ENCODE data around the gene NAXD.
"Not testable (repeated sequence)": the region's sequence is repeated elsewhere in the genome, so short reads cannot be mapped to it uniquely, and the experiment has no call there.

Gene NAXD

DNA sequence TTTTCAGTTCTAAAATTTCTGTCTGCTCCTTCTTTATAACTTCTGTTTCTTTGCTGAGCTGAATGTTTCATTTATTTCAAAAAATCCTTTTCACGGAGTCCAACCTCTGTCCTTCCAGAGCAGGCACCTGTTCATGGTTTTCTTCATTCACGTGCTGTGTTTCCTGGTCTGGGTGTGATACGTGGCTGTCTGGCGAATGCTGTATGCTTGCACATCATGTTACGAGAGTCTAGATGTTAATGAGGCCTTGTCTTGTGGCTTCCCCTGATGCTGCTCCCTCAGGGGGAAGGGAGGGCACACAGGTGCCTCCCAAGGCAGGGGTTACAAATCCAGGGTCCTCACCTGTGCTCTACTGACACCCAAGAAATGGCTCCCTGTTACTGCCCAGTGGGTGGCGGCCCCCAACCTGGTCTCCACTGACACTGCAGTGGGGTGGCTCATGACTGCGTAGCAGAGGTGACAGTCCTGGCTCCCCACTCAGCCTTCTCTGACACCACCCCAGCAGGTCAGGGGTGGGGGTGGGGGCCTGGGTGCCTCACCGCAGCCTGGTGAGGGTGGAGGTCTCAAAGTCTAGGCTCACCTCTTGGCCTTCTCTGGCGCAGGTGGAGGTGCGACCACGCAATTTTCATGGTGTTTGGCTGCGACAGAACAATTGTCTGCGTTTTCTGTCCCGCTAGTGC, 33.7 kb upstream of the NAXD start:
- Mint-ChIP-seq H3K27ac (no peak overlapping the region), H3K4me3 (no peak overlapping the region), H3K27me3 (peaks cover 2% of the 10 kb centered on the region), H3K9me3 (no peaks in the 10 kb centered on the region), H3K4me1 (no peaks in the 10 kb centered on the region), H3K36me3 (no peaks in the 10 kb centered on the region)
- DNase-seq (ENCODE audit: low spot score in 2 of 2) (no peak), ATAC-seq (ENCODE audit: low read depth) (no peak)

DNA sequence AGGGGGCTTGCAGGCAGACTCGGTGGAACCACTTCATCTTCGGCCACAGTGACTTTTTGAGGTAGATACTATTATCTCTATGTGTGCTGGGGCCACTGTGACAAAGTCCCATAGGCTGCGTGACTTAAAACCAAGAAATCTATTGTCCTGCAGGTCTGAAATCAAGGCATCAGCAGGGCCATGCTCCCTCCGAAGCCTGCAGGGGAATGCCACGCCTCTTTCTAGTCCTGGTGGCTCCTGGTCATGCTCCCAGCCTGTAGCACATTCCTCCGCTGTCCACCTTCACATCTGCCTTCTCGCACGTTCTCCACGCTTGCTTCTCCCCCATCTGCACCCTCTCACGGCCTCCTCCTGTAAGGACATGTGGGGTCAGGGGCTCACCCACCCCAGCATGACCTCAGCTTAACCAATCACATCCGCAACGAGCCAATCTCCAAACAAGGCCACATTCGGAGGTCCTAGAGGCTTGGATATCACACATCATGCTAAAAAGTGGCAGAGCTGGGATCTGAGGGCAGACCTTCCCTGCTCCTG, 32.9 kb upstream of the NAXD start:
- ATAC-seq (ENCODE audit: low read depth): no peak

DNA sequence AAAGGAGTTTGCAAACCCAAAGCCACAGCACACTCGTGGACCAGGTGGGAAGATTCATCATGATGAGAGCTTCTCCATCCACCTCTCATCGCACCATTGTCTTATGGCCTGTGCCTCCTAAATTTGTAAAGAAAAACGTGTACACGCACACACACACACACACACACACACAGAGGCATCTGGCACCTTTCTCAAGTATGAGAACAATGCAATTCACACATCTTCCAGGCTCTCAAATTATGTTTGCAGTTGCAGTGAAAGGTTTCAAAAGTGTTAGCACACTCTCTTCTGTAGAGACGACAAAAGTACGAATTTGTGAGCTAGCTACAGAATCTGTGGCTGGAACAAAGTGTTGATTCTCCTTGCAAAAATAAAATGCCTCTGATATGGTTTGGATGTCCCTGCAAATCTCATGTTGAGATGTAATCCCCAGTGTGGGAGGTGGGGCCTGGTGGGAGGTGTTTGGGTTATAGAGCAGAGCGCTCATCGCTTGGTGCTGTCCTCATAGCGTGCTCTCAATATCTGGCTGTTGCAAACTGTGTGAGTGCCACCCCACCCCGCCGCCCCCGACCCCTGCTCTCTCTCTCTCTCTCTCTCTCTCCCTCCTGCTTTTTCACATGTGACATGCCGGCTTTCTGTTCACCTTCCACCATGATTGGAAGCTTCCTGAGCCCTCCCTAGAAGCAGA, 32.0 kb upstream of the NAXD start:
- Mint-ChIP-seq H3K27ac (no peak overlapping the region), H3K4me1 (no peaks in the 10 kb centered on the region), H3K4me3 (no peak overlapping the region), H3K9me3 (no peaks in the 10 kb centered on the region), H3K36me3 (no peaks in the 10 kb centered on the region), H3K27me3 (peaks cover 2% of the 10 kb centered on the region)
- ATAC-seq (ENCODE audit: low read depth) (no peak), DNase-seq (ENCODE audit: low spot score in 2 of 2) (no peak)

More for the DNA sequence above, 32.9 kb upstream of the NAXD start:
- no peaks in the 10 kb centered on the region for H3K4me1 Mint-ChIP-seq
- no peaks in the 10 kb centered on the region for H3K36me3 Mint-ChIP-seq
- no peak overlapping the region for H3K27ac Mint-ChIP-seq
- DNase-seq (ENCODE audit: low spot score in 2 of 2): no peak
- no peaks in the 10 kb centered on the region for H3K9me3 Mint-ChIP-seq
- H3K27me3 Mint-ChIP-seq: peaks cover 2% of the 10 kb centered on the region
- no peak overlapping the region for H3K4me3 Mint-ChIP-seq

DNA sequence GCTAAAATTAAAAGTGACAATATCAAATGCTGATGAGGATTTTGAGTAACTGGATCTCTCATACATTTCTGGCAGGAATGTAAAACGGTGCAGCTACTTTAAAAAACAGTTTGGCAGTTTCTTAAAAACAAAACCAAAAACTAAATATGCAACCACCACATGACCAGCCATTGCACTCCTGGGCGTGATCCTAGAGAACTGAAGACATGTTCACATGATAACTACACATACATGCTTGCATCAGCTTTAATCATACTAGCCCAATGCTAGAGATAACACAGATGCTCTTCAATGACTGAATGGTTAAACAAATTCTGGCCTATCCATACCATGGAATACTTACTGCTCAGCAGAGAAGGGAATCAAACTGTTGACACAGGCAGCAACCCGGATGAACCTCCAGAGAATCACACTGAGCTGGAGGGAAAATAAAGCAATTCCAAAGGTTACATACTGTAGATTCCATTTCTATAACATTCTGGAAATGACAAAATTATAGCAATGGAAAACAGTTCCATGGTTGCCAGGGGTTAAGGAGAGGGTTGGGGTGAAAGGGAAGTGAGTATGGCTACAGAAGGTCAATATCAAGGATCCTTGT, 25.5 kb upstream of the NAXD start:
- Mint-ChIP-seq H3K4me1 (peaks cover 3% of the 10 kb centered on the region), H3K9me3 (no peaks in the 10 kb centered on the region), H3K27ac (no peak overlapping the region), H3K36me3 (no peaks in the 10 kb centered on the region), H3K4me3 (no peak overlapping the region), H3K27me3 (no peaks in the 10 kb centered on the region)
- ATAC-seq (ENCODE audit: low read depth) (no peak), DNase-seq (ENCODE audit: low spot score in 2 of 2) (no peak)

DNA sequence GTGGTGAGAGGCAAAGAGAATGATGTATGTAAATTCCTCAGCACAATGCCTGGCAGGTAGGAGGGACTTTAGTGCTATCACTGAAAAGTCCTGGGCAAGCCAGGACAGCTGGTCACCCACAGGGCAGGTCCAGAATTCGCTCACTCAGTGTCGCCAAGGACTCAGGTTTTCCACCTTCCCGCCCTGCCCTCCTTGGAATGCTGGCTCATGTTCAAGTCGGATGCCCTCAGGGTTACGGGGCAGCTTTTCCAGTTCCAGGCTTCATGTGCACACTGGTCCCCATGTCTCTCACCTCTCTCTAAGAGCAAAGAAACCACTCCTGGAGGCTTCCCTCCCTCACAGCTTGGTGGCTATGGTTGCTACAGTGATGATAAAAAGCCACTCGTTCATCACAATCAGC, 24.8 kb upstream of the NAXD start:
- no peak overlapping the region for H3K27ac Mint-ChIP-seq
- no peak for ATAC-seq (ENCODE audit: low read depth)
- DNase-seq (ENCODE audit: low spot score in 2 of 2): no peak
- H3K4me1 Mint-ChIP-seq: peaks cover 3% of the 10 kb centered on the region
- H3K36me3 Mint-ChIP-seq: no peaks in the 10 kb centered on the region
- no peaks in the 10 kb centered on the region for H3K27me3 Mint-ChIP-seq
- no peak overlapping the region for H3K4me3 Mint-ChIP-seq
- H3K9me3 Mint-ChIP-seq: no peaks in the 10 kb centered on the region

DNA sequence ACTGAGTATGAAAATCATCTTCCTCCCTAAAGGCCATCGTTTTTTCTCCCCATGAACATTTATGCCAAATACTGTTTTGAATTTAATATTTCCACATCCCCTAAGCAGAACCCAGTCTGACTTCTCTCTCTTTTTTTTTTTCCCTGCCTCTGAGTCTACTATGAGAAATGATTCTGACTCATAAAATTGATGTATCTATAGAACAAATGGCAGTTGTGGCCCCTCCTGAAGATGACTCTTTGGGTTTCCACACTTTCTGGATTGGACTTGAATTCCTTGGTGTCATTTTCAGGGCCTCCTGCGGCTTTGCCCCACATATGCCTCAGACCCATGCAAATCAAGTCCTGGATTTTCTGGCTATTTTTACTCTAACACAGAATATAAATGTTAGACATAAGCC, 22.7 kb upstream of the NAXD start:
- Mint-ChIP-seq H3K36me3 (no peaks in the 10 kb centered on the region), H3K9me3 (no peaks in the 10 kb centered on the region), H3K4me1 (peaks cover 5% of the 10 kb centered on the region), H3K4me3 (no peak overlapping the region), H3K27me3 (no peaks in the 10 kb centered on the region), H3K27ac (no peak overlapping the region)
- ATAC-seq (ENCODE audit: low read depth) (no peak), DNase-seq (ENCODE audit: low spot score in 2 of 2) (no peak)

DNA sequence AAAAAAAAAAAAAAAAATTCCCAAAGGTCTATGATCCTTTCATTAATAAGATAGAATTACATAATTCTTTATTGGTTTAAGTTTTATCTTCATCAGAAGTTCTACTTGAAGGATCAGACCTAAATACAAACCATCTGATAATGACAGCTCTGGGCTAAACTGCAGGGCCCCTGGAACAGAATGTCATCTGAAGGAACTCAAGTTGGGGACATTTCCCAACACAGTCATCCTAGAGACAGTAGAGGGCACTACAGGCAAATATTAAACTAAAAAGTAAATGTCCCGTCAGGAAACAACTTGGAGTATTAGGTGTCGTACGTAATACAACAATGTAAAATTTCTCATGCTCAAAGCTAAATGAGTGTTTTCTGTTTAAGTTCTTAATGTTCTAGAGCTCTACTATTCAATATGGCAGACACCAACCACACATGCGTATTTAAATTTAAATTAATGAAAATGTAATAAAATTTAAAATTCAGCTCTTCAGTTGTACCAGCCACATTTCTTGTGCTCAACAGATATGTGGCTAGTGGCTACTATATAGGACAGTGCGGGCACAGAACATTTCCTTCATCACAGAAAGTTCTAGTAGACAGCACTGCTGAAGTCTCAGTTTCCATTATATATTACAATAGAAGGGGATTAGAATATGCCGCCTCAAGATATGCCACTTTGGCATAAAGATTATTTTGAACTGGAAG, 21.8 kb upstream of the NAXD start:
- Mint-ChIP-seq H3K27ac (no peak overlapping the region), H3K4me1 (peaks cover 5% of the 10 kb centered on the region), H3K36me3 (no peaks in the 10 kb centered on the region), H3K4me3 (no peak overlapping the region), H3K9me3 (no peaks in the 10 kb centered on the region), H3K27me3 (no peaks in the 10 kb centered on the region)
- ATAC-seq (ENCODE audit: low read depth): peak; percentile 80
- peak in 1 of 2 donors; percentile 30 for DNase-seq (ENCODE audit: low spot score in 2 of 2)

DNA sequence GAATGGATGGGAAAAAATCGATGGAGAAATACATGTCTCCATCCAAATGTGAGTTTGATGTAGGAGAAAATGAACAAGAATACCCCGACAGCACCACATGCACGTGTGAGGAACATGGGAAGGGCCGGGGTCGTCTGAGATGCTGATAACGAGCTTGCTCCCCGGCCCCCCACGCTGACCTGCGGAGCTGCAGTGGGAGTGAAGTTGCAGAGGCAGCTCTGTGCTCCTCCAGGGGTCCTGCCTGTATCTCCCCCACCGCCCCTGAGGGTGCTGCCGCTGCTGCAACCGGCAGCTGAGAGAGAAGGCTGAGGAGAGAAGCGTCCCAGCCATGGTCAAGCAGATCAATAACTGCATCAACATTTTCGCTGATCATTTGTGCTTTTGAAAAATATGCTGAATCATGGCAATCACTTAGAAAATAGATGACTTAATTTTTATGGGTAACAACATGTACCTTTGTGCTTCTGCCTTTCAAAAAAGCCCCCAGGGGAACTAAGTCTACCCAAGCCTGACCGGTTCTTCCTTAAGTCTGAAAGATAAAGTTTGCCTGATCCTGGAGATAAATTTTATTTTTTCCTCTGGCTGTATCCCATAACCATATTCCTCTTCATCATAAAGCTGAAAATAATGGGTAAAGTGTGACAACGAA, 18.2 kb upstream of the NAXD start:
- H3K27ac Mint-ChIP-seq: no peak overlapping the region
- DNase-seq (ENCODE audit: low spot score in 2 of 2) (no peak), ATAC-seq (ENCODE audit: low read depth) (no peak)
- no peaks in the 10 kb centered on the region for H3K9me3 Mint-ChIP-seq
- no peaks in the 10 kb centered on the region for H3K27me3 Mint-ChIP-seq
- peaks cover 5% of the 10 kb centered on the region for H3K4me1 Mint-ChIP-seq
- no peak overlapping the region for H3K4me3 Mint-ChIP-seq
- H3K36me3 Mint-ChIP-seq: no peaks in the 10 kb centered on the region

DNA sequence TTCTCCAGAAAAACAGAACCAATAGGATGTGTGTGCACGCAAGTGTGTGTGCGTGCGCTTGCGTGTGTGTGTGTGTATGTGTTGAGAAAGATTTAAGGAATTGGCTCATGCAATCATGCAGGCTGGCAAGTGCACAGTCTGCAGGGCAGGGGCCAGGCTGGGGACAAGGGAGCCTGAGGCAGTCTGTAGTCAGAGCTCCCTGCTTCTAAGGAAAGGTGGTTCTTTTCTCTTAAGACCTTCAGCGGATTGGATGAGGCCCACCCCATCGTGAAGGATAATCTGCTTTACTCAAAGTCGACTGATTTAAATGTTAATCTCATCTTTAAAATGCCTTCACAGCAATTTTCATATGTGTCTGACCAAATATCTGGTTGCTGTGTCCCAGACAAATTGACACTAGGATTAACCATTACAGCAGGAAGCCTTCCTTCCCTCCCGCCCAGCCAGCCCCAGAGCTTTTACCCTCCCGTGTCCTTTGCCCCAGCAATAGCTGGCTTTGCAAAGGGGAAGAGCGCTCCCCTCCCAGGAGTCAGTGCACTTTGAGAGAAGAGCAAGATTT, 15.0 kb upstream of the NAXD start:
- H3K9me3 Mint-ChIP-seq: no peaks in the 10 kb centered on the region
- no peak overlapping the region for H3K4me3 Mint-ChIP-seq
- H3K36me3 Mint-ChIP-seq: no peaks in the 10 kb centered on the region
- ATAC-seq (ENCODE audit: low read depth) (no peak), DNase-seq (ENCODE audit: low spot score in 2 of 2) (no peak)
- H3K27me3 Mint-ChIP-seq: no peaks in the 10 kb centered on the region
- H3K27ac Mint-ChIP-seq: no peak overlapping the region
- H3K4me1 Mint-ChIP-seq: peaks cover 2% of the 10 kb centered on the region

DNA sequence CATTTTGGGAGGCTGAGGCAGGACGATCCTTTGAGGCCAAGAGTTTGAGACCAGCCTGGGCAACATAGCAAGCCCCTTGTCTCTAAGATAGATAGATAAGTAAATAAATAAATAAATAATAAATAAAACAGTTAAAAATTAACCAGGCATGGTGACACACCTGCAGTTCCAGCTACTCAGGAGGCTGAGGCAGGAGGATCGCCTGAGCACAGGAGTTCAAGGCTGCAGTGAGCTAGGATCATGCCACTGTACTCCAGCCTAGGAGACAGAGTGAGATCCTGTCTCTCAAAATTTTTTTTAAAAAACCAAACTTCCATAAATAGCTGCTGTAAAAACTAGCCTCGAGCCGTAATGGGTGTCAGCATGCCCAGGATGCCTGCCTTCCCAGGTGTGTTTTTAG, 14.4 kb upstream of the NAXD start:
- H3K9me3 Mint-ChIP-seq: no peaks in the 10 kb centered on the region
- no peak overlapping the region for H3K4me3 Mint-ChIP-seq
- peaks cover 2% of the 10 kb centered on the region for H3K4me1 Mint-ChIP-seq
- no peak overlapping the region for H3K27ac Mint-ChIP-seq
- DNase-seq (ENCODE audit: low spot score in 2 of 2) (no peak), ATAC-seq (ENCODE audit: low read depth) (no peak)
- H3K36me3 Mint-ChIP-seq: no peaks in the 10 kb centered on the region
- no peaks in the 10 kb centered on the region for H3K27me3 Mint-ChIP-seq

DNA sequence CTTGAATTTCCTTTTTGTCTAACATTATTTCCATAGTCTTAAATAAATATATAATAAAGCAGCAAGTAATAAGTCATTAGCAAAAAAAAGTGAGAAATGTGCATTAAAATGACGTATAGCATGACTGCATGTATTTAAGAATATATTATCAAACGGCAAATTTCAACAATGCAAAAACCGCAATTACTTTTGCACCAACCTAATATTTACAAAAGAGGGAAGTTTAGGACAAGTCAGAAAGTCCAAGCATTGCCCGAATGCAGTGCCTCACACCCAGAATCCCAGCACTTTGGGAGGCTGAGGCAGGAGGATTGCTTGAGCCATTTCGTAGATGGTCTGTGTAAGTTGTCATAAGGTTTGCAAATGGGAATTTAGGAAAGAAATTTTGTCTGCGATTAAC, 10.2 kb upstream of the NAXD start:
- Mint-ChIP-seq H3K27ac (no peak overlapping the region), H3K36me3 (no peaks in the 10 kb centered on the region), H3K9me3 (no peaks in the 10 kb centered on the region), H3K27me3 (no peaks in the 10 kb centered on the region), H3K4me3 (no peak overlapping the region), H3K4me1 (peaks cover under 1% of the 10 kb centered on the region)
- ATAC-seq (ENCODE audit: low read depth) (no peak), DNase-seq (ENCODE audit: low spot score in 2 of 2) (no peak)

DNA sequence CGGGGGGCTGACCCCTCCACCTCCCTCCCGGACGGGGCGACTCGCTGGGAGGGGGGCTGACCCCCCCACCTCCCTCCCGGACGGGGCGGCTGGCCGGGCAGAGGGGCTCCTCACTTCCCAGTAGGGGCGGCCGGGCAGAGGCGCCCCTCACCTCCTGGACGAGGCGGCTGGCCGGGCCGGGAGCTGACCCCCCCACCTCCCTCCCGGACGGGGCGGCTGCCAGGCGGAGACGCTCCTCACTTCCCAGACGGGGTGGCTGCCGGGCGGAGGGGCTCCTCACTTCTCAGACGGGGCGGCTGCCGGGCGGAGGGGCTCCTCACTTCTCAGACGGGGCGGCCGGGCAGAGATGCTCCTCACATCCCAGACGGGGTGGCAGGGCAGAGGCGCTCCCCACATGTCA, 9.1 kb upstream of the NAXD start:
- H3K27ac Mint-ChIP-seq; ATAC-seq (ENCODE audit: low read depth); H3K4me3 Mint-ChIP-seq; H3K4me1 Mint-ChIP-seq; DNase-seq (ENCODE audit: low spot score in 2 of 2); H3K27me3 Mint-ChIP-seq; H3K36me3 Mint-ChIP-seq; H3K9me3 Mint-ChIP-seq: not testable (repeated sequence)

DNA sequence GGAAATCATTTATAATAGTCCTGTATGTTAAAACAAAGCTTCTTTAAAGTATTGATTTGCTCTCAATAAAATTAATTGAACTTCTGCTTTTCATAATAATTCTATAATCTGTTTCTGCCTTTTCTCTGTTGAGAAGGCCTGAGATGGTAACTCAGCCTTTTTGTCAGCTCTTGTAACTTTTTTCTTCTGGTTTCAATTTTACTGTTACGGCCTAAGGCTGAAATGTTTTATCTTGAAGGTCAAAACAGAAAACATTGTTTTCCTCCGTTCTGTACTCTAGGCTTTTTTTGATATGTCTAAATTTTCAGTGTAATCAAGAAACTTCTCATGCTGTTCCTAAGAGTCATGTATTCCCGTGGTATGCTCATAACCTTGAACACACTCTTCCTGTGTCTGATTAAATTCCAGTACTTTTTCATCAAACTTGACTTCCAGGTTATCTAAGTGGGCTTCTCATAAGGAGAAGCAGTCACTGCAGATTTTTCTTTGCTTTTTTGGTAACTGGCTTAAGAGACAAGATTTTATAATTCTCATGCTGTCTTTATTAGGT, 7.6 kb upstream of the NAXD start:
- no peaks in the 10 kb centered on the region for H3K9me3 Mint-ChIP-seq
- H3K36me3 Mint-ChIP-seq: no peaks in the 10 kb centered on the region
- H3K4me1 Mint-ChIP-seq: peaks cover 8% of the 10 kb centered on the region
- no peaks in the 10 kb centered on the region for H3K27me3 Mint-ChIP-seq
- no peak overlapping the region for H3K27ac Mint-ChIP-seq
- H3K4me3 Mint-ChIP-seq: no peak overlapping the region
- ATAC-seq (ENCODE audit: low read depth) (no peak), DNase-seq (ENCODE audit: low spot score in 2 of 2) (no peak)

Data from memory B cell (primary cell).